HG03439 (cell line): ENCODE data around the gene AKT3.

Source experiments
- ATAC-seq: cut with Tn5 transposase; IDR thresholded peaks from one replicate; pipeline ENCODE4 v1.9.1; 2021; ENCODE audit warnings: mild to moderate bottlenecking, moderate library complexity; ENCODE audit not compliant: unreplicated experiment

Gene AKT3

GRCh38 chr1:243621973-243622372 lies 228.1 kb downstream of the AKT3 start:
- no peak for ATAC-seq

DNA sequence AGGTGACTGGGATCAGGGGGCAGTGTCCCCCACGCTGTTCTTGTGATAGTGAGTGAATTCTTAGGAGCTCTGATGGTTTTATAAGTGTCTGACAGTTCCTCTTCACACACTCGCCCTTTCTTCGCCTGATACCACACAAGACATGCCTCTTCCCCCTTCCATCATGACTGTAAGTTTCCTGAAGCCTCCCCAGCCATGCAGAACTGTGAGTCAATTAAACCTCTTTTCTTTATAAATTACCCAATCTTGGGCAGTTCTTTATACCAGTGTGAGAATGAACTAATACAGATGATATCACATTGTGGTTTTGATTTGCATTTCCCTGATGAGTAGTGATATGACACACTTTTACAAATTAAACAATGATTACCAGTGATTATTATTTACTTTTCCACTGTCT lies 229.9 kb downstream of the AKT3 start:
- no peak for ATAC-seq

DNA sequence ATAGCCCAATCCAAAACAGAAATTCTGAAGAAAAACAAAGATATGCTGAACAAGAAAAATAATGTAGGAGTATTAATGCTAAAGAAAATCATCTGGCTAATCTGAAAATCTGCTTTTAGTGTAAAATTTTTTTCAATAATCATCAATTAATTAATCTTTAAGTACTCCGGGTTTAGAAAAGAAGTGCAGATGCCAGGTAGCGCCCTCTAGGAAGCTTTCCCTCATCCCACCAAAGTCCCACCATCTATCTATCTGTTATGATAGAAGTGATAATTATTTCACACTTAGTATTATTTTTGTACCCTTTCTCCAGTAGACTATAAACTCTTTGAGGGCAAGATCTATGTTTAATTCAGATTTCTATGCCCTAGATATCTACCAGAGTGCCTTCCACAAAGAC lies 240.3 kb downstream of the AKT3 start:
- ATAC-seq = no peak

DNA sequence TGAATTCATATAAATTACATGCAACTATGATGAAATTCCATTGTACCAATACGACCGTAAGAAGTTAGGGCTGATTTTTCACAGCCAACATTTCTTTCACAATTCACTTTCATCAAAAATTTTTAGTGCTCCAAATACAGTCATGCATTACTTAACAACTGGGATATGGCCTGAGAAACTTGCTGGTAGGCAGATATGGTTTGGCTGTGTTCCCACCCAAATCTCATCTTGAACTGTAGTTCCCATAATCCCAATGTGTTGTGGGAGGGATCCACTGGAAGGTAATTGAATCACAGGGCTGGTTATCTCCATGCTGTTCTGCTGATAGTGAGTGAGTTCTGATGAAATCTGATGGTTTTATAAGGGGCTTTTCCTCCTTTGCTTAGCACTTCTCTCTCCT lies 244.4 kb downstream of the AKT3 start:
- ATAC-seq = no peak

DNA sequence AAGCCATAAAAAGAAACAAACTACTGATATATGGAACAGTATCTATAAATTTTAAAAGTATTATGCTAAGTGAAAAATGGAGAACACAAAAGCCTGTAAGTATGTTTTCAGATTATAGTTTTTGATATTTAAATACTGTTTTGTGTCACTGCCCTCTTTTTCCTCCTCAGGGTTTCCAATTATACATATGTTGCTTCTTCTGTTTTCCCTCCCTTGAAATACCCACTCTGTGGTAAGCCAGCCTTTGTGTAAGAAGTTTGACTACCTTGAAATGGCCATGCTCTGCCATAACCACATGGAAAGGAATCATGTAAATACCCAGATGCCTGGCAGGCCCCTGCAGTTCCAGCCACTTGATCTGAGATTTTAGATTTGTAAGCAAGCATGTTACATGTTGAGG lies 248.3 kb downstream of the AKT3 start:
- ATAC-seq = no peak

- ATAC-seq = no peak
These were observed 251.6 kb downstream of the AKT3 start for GRCh38 chr1:243598433-243598832.

- ATAC-seq = no peak
These were observed 252.7 kb downstream of the AKT3 start for GRCh38 chr1:243597383-243597782.

- peak; percentile 99 for ATAC-seq
These were observed 253.5 kb downstream of the AKT3 start for GRCh38 chr1:243596431-243597062.

DNA sequence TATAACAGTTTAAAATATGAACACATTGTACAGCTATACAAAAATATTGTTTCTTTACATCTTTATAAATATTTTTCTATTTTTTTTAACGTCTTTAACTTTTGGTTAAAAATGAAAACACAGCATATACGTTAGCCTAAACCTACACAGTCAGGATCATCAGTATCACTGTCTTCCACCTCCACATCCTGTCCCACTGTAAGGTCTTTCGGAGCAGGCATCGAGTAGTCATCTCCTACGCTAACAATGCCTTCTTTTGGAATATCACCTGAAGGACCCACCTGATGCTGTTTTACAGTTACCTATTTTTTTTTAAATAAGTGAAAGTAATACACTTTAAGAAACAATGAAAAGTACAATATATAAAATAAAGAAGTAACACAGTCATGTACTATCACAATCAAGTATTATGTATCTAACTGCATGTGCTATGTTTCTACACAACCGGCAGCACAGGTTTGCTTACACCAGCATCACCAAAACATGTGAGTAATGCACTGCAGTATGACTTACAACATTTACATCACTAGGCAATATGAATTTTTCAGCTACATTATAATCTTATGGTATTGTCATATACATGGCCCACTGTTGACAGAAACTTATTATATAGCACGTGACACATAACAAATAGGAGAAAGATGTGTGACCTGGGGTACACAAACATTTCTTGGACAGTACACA lies 254.4 kb downstream of the AKT3 start:
- peak; percentile 10 for ATAC-seq

DNA sequence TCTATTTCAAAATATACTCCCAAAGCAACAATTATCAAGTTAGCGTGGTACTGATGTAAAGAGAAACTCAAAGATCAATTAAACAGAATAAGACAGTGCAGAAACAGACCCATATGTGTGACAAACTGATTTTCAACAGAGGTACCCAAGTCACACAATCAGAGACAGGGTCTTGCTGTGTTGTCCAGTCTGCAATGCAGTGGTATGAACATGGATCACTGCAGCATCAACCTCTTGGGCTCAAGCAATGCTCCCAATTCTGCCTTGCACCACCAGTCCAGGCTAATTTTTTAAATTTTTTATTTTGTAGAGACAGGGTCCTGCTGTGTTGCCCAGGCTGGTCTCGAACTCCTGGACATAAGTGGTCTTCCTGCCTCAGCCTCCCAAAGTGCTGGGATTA lies 255.6 kb downstream of the AKT3 start:
- no peak for ATAC-seq

DNA sequence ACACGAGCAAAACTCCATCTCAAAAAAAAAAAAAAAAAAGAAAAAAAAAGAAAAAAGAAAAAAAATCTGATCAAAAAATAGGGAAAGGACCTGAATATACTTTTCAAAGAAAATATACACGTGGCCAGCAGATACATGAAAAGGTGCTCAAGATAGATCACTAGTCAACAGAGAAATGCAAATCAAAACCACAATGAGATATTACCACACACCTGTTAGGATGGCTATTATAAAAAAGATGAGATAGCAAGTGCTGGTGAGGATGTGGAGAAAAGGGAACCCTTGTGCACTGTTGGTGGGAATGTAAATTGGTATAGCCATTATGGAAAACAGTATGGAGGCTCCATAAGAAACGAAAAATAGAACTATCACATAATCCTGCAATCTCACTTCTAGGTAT lies 260.8 kb downstream of the AKT3 start:
- ATAC-seq = peak; percentile 89

DNA sequence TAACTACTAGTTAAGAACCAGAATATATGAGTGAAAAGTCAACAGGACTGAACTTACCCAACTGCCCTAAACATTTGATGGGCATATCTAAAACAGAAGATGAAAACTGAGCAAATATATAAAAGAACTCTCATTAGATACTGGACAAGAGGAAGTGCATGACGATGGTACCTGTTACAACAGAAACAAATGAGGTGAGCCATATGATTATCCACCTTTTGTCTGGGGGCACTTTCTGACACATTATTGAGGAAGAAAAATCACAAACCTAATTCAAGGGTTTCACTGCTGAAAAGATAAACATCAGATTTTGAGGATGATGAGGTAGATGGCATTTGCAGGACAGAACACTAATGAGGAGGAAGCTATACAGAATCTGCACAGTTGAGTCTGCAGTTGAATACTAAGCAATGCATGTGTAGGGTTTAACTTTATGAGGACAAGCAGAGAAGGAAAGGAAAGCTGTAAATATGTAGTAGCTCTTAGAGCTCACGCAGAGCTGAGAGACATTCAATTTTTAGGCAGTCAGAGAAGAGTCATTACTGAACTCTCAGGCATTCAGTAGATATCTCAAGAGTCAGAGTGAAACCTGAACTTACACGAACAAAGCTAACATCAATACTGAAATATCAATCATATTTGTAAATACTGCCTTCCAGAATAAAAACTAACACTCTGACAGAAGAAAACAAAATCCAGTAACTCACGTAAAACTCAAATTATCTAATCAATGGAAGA lies 262.1 kb downstream of the AKT3 start:
- ATAC-seq = peak; percentile 88

DNA sequence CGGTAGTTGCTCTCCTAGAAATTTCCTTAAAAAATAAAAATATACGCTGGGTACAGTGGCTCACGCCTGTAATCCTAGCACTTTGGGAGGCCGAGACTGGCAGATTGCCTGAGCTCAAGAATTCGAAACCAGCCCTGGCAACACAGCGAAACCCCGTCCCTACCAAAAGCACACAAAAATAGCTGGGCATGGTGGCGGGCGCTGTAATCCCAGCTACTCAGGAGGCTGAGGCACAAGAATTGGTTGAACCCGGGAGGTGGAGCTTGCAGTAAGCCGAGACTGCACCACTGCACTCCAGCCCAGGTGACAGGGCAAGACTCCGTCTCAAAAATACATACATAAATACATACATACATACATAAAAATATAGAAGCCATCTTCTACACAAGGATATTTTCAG lies 262.8 kb downstream of the AKT3 start:
- no peak for ATAC-seq

GRCh38 chr1:243585982-243586381 lies 264.1 kb downstream of the AKT3 start:
- no peak for ATAC-seq

DNA sequence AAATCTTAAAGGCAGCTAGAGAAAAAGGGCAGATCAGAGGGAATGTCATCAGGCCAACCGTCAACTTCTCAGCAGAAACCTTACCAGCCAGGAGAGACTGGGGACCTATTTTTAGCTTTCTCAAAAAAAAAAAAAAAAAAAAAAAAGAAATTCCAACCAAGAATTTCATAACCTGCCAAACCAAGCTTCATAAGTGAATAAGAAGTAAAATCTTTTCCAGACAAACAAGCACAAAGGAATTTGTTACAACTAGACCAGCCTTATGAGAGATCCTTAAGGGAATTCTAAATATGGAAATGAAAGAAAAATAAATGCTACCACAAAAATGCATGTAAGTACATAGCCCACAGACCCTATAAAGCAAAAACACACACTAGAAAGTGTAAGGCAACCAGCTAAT lies 267.7 kb downstream of the AKT3 start:
- ATAC-seq = no peak

GRCh38 chr1:243580984-243581383 lies 269.1 kb downstream of the AKT3 start:
- no peak for ATAC-seq

DNA sequence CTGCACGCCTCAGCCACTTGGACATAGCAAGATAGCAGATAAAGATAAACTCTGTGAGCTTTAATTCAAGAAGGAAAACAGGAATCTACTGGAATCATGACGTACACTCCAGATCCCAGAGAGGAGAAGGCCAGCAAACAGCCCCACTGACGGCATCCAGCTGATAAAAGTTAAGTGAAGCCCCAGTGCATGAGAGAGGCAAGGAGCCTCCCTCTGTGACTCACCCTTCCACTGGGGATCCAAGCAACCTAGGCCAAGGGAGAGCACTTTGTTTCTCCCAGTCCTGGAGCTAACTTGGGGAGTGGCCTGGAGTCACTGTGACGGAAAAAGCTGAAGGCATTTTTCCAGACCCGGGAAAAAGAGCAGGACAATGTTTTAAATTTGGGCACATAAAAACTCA lies 270.0 kb downstream of the AKT3 start:
- no peak for ATAC-seq

GRCh38 chr1:243575070-243575469 lies 275.0 kb downstream of the AKT3 start:
- no peak for ATAC-seq

DNA sequence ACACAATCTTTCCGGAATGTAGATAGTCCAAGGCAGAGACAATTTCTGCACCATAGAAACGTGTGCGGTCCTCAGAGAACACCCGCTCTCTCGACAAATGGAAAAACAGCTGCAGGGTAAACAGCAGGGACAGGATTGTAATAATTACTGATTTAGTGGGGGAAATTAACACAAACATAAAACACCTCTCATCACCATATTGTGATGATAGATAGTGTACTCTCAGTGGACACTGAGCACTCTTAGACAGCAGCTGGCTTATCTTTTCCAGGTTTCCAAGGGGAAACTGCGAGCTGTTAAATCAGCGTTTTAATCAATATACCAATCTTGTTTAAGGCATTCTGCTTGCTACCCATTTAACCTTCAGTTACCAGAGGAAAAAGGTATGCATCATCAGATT lies 277.1 kb downstream of the AKT3 start:
- ATAC-seq = no peak

DNA sequence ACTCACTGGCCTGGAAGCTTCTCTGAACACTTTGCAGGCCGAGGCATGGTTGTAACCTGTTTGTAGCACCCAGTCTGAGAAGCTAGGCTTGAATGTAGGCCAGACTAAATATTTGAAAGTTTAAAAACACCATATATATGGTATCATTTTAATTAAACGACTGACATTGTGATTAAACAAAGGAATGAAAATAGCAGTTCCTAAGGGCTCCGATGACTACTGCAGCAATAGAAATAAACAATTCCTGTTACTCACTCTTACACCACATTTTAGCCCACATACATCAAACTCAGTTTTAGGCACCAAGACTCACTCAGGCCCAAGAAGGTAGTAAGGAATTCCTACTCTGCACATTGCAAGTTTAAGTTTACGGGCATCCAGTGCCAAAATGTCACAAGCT lies 281.2 kb downstream of the AKT3 start:
- ATAC-seq = no peak

DNA sequence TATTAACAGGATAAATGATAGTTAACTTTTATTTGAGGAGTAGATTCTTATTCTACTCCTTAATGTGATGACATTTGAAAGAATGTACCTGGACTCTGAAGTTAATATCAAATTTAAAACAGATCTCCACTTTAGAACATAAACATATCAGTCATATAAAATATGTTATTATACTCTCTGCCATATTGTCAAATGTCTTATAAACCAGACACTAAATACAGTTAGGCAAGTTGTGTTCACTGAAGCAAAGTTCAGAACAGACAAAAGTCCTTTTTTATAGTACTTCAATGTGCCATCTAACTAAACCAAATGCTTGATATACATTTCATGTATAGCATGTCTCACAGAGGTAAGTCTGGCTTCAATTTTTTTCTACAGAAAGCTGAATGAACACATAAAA lies 285.2 kb downstream of the AKT3 start:
- no peak for ATAC-seq

GRCh38 chr1:243563732-243564131 lies 286.3 kb downstream of the AKT3 start:
- no peak for ATAC-seq
